A673 (cell line): ENCODE data around the gene LCN10. TPM values are rescaled to one million over a fixed set of nuclear protein-coding genes. Genes with fewer than 3 reads are reported as not detected.

ENCODE experiments used
- BruUV-seq: library from RNA; stranded (reverse); fragments of 400-500 nt; replicated peaks from 2 replicates; lab custom pipeline; 2021; lab: Mats Ljungman, UMichigan
- CTCF ChIA-PET: fragments of 300-600 bp; sonication (Branson Sonifier 250); formaldehyde crosslinking; loops from one replicate; lab custom pipeline; 2022; ENCODE audit warnings: antibody characterized with exemption; lab: Charles Lee
- POLR2A ChIA-PET: fragments of 300-600 bp; sonication (Branson Sonifier 250); formaldehyde crosslinking; loops from one replicate; lab custom pipeline; 2022; ENCODE audit warnings: antibody characterized with exemption; ENCODE audit not compliant: low non-redundant PET; lab: Charles Lee
- DNase-seq: peaks from one replicate; pipeline ENCODE4 v3.0.0-alpha.2; 2015; ENCODE audit warnings: low spot score
- H3K27ac ChIP-seq: fragments of 200-600 bp; sonication (generic); 2 replicates; pipeline ENCODE4 v1.5.1; 2016; ENCODE audit warnings: mixed run types, low read depth, mild to moderate bottlenecking, mixed read lengths, antibody characterized with exemption, low read length; ENCODE audit not compliant: poor library complexity, severe bottlenecking
- H3K27me3 ChIP-seq: fragments of 200-600 bp; sonication (generic); replicated peaks from 2 replicates; pipeline ENCODE4 v1.6.1; 2017; ENCODE audit warnings: mixed run types, low read depth, mild to moderate bottlenecking, mixed read lengths, antibody characterized with exemption, low read length; ENCODE audit not compliant: insufficient read depth, poor library complexity
- H3K36me3 ChIP-seq: fragments of 200-600 bp; sonication (generic); 2 replicates; pipeline ENCODE4 v1.6.1; 2016; ENCODE audit warnings: mixed run types, mild to moderate bottlenecking, mixed read lengths, antibody characterized with exemption, low read length; ENCODE audit not compliant: insufficient read depth, poor library complexity, severe bottlenecking
- H3K4me1 ChIP-seq: fragments of 200-600 bp; sonication (generic); 2 replicates; pipeline ENCODE4 v1.6.1; 2017; ENCODE audit warnings: mixed run types, mild to moderate bottlenecking, mixed read lengths, antibody characterized with exemption, low read length; ENCODE audit not compliant: insufficient read depth, poor library complexity, severe bottlenecking
- H3K4me3 ChIP-seq: fragments of 200-600 bp; sonication (generic); 2 replicates; pipeline ENCODE4 v1.5.1; 2016; ENCODE audit warnings: low read depth, mixed run types, mild to moderate bottlenecking, mixed read lengths, low read length; ENCODE audit not compliant: poor library complexity, severe bottlenecking
- H3K9me3 ChIP-seq: fragments of 200-600 bp; sonication (generic); 2 replicates; pipeline ENCODE4 v1.6.1; 2016; ENCODE audit warnings: mixed run types, low read depth, mild to moderate bottlenecking, mixed read lengths, antibody characterized with exemption, low read length; ENCODE audit not compliant: poor library complexity, severe bottlenecking
- CTCF ChIP-seq: fragments of 300-800, 200-600 bp; sonication (generic); conservative IDR thresholded peaks from 2 replicates; pipeline ENCODE4 v1.5.1; 2017; ENCODE audit warnings: low read depth, mild to moderate bottlenecking, antibody characterized with exemption, low read length, moderate library complexity, mixed read lengths
- EZH2 ChIP-seq: fragments of 200-600 bp; sonication (generic); IDR thresholded peaks from 2 replicates; pipeline ENCODE4 v1.6.1; 2017; ENCODE audit warnings: borderline replicate concordance, low read depth, mild to moderate bottlenecking, mixed read lengths, antibody characterized with exemption, low read length; ENCODE audit not compliant: poor library complexity, severe bottlenecking
- intact Hi-C: fragments of 100-400 bp; cut with micrococcal nuclease; formaldehyde crosslinking; loops from one replicate; pipeline ENCODE4 v1.10.0; 2022; ENCODE audit not compliant: unreplicated experiment
- total RNA-seq: library from RNA; stranded (reverse); gene quantifications from 2 replicates; pipeline ENCODE4 v1.2.3, GENCODE V29; 2021

LCN10 gene
- total RNA-seq, 1 experiment from 2014 or later = 0.15 TPM

GRCh38 chr9:136721339-136722092 is 21.2 kb downstream of the LCN10 start:
- Histone ChIP-seq H3K9me3 (no peaks in the 10 kb centered on the region), H3K27me3 (no peaks in the 10 kb centered on the region), H3K4me3 (no peak overlapping the region), H3K27ac (no peak overlapping the region), H3K4me1 (peaks cover 33% of the 10 kb centered on the region), H3K36me3 (peaks cover 45% of the 10 kb centered on the region)
- CTCF ChIA-PET = no interaction called here
- POLR2A ChIA-PET = no interaction called here
- intact Hi-C loops = no loop called here
- peak; percentile 57 for DNase-seq
- TF ChIP-seq CTCF (no peak), EZH2 (no peak)
- BruUV-seq = no TSS peak

DNA sequence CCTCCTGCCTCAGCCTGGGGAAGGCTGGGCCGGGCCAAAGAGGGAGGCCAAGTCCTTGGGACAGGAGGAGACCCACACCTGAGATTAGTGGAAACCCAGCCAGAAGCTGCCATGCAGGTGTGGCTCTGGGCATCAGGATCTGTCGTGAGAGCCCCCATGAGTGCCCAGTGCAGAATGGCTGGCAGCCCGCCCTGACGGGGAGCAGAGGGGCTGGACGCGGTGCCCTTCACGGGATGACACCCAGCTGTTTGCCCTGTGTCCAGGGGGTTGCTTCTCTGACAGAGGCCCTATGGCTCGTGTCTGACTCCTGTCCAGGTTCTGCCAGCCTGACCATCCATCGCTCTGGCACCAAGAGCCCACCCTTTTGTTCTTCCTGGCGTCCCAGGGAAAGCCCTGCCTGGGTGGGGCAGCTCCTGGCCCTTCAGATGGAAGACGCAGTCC is 21.8 kb downstream of the LCN10 start:
- POLR2A ChIA-PET = no interaction called here
- CTCF ChIA-PET = interaction anchor here (0.5 kb wide), 1 partner anchor 1696 kb away, joined by 3 read pairs; no protein-coding TSS in a partner anchor
- peaks cover 27% of the 10 kb centered on the region for H3K4me1 ChIP-seq

DNA sequence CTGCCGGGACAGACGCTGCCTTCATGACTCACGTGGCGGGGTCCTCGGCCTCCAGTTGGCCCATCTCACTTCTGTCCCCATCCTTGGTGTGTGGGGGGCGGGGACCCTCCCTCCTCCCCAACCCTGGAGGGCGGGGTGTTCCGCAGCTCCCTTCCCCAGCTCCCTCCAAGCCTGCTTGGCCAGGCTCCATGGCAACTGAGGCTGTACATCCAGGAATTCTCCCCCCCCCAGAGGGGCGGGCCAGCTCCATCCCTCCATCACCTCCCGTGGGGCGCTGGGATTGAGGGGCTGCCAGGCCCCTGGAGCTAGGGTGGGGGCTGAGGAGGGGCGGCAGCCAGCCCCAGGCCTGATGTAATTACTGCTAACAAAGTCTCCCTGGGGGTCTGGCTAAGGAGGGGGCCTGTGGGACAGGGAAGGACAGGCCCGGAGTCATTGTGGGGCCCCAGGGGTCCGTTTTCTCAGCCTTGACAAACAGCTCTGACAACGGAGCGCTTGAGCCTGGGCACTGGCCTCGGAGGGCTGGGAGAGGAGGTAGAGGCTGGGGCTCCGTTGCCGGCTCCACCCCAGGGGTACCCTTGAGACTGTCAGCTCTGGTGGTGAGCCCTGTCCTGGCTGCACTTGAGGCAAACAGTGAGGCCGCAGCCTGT is 22.4 kb downstream of the LCN10 start:
- ChIA-PET CTCF (interaction anchor here (0.5 kb wide), 1 partner anchor 1695 kb away, joined by 3 read pairs; no protein-coding TSS in a partner anchor), POLR2A (no interaction called here)
- no peaks in the 10 kb centered on the region for H3K9me3 ChIP-seq
- no TSS peak for BruUV-seq
- H3K27ac ChIP-seq = no peak overlapping the region
- H3K36me3 ChIP-seq = peaks cover 34% of the 10 kb centered on the region
- peaks cover 21% of the 10 kb centered on the region for H3K4me1 ChIP-seq
- no peaks in the 10 kb centered on the region for H3K27me3 ChIP-seq
- intact Hi-C loops = no loop called here
- H3K4me3 ChIP-seq = no peak overlapping the region
- DNase-seq = peak; percentile 55
- TF ChIP-seq CTCF (no peak), EZH2 (no peak)

More for the DNA sequence above, 21.8 kb downstream of the LCN10 start:
- H3K4me3 ChIP-seq = no peak overlapping the region
- BruUV-seq = no TSS peak
- no peaks in the 10 kb centered on the region for H3K27me3 ChIP-seq
- TF ChIP-seq CTCF (no peak), EZH2 (no peak)
- no peak overlapping the region for H3K27ac ChIP-seq
- no peaks in the 10 kb centered on the region for H3K9me3 ChIP-seq
- intact Hi-C loops = no loop called here
- H3K36me3 ChIP-seq = peaks cover 39% of the 10 kb centered on the region
- DNase-seq = no peak
